Neural cell (in vitro differentiated cells): ENCODE data around the gene CTRB2. TPM values are rescaled to one million over a fixed set of nuclear protein-coding genes. Genes with fewer than 3 reads are reported as not detected.

ENCODE experiments used
- H2AFZ ChIP-seq: fragments of 200-600, 300-800 bp; sonication (generic), shearing (Covaris generic); 2 replicates; pipeline ENCODE4 v1.6.0; 2014; ENCODE audit warnings: low read depth, mild to moderate bottlenecking, antibody characterized with exemption, low read length, moderate library complexity
- H3F3A ChIP-seq: fragments of 200-600 bp; shearing (Covaris generic); 2 replicates; pipeline ENCODE4 v1.6.1; 2016; ENCODE audit warnings: mild to moderate bottlenecking, moderate library complexity, mixed read lengths, antibody characterized with exemption, low read length; ENCODE audit not compliant: insufficient read depth, poor library complexity, severe bottlenecking
- H3K27ac ChIP-seq: fragments of 200-600, 300-800 bp; sonication (generic), shearing (Covaris generic); 2 replicates; pipeline ENCODE4 v1.5.1; 2014; ENCODE audit warnings: mild to moderate bottlenecking, low read length, moderate library complexity
- H3K27me3 ChIP-seq: fragments of 300-800, 200-600 bp; sonication (generic), shearing (Covaris generic); 2 replicates; pipeline ENCODE4 v1.6.0; 2014; ENCODE audit warnings: mild to moderate bottlenecking, low read depth, low read length, moderate library complexity; ENCODE audit not compliant: insufficient read depth
- H3K36me3 ChIP-seq: fragments of 300-800, 200-600 bp; sonication (generic), shearing (Covaris generic); 2 replicates; pipeline ENCODE4 v1.5.1; 2014; ENCODE audit warnings: mild to moderate bottlenecking, antibody characterized with exemption, low read length, moderate library complexity; ENCODE audit not compliant: insufficient read depth
- H3K4me2 ChIP-seq: fragments of 300-800, 200-600 bp; sonication (generic), shearing (Covaris generic); 2 replicates; pipeline ENCODE4 v1.6.0; 2014; ENCODE audit warnings: mild to moderate bottlenecking, low read length
- H3K4me3 ChIP-seq: fragments of 300-800, 200-600 bp; sonication (generic), shearing (Covaris generic); 2 replicates; pipeline ENCODE4 v1.5.1; 2014; ENCODE audit warnings: mild to moderate bottlenecking, low read length, moderate library complexity
- H3K79me2 ChIP-seq: fragments of 200-600 bp; shearing (Covaris generic); replicated peaks from 2 replicates; pipeline ENCODE4 v1.6.0; 2014; ENCODE audit warnings: mild to moderate bottlenecking, low read length, moderate library complexity; ENCODE audit not compliant: insufficient read depth
- H3K9ac ChIP-seq: fragments of 300-800, 200-600 bp; sonication (generic), shearing (Covaris generic); 2 replicates; pipeline ENCODE4 v1.6.1; 2016; ENCODE audit warnings: mild to moderate bottlenecking, low read length, mixed read lengths
- H3K9me2 ChIP-seq: fragments of 200-600 bp; shearing (Covaris generic); 2 replicates; pipeline ENCODE4 v1.6.1; 2016; ENCODE audit warnings: mild to moderate bottlenecking, low read length, mixed read lengths; ENCODE audit not compliant: insufficient read depth
- H3K9me3 ChIP-seq: fragments of 200-600, 300-800 bp; sonication (generic), shearing (Covaris generic); 2 replicates; pipeline ENCODE4 v1.6.1; 2016; ENCODE audit warnings: mild to moderate bottlenecking, mixed run types, low read length, moderate library complexity, mixed read lengths
- H4K20me1 ChIP-seq: fragments of 200-600 bp; shearing (Covaris generic); 2 replicates; pipeline ENCODE4 v1.6.1; 2016; ENCODE audit warnings: mild to moderate bottlenecking, mixed run types; ENCODE audit not compliant: insufficient read depth
- EP300 ChIP-seq: fragments of 450-650 bp; conservative IDR thresholded peaks from 2 replicates; pipeline ENCODE4 v1.6.1; 2014; ENCODE audit warnings: antibody characterized with exemption, mild to moderate bottlenecking, moderate library complexity; ENCODE audit not compliant: poor library complexity, severe bottlenecking
- EZH2 ChIP-seq: fragments of 200-600, 300-800 bp; shearing (Covaris generic), sonication (generic); IDR thresholded peaks from 2 replicates; pipeline ENCODE4 v1.6.1; 2014; ENCODE audit warnings: antibody characterized with exemption, low read length, borderline replicate concordance, mild to moderate bottlenecking; ENCODE audit not compliant: insufficient read depth, poor library complexity, severe bottlenecking
- MXI1 ChIP-seq: fragments of 450-650 bp; conservative IDR thresholded peaks from 2 replicates; pipeline ENCODE4 v1.6.1; 2014; ENCODE audit warnings: antibody characterized with exemption, mild to moderate bottlenecking; ENCODE audit not compliant: poor library complexity, severe bottlenecking
- POLR2AphosphoS5 ChIP-seq: IDR thresholded peaks from 2 replicates; pipeline ENCODE4 v1.6.1; 2012
- RAD21 ChIP-seq: fragments of 450-650 bp; conservative IDR thresholded peaks from 2 replicates; pipeline ENCODE4 v1.6.1; 2014; ENCODE audit warnings: antibody characterized with exemption, mild to moderate bottlenecking, moderate library complexity
- SMC3 ChIP-seq: fragments of 450-650 bp; conservative IDR thresholded peaks from 2 replicates; pipeline ENCODE4 v1.6.1; 2014; ENCODE audit warnings: antibody characterized with exemption, mild to moderate bottlenecking, moderate library complexity; ENCODE audit not compliant: poor library complexity
- TAF1 ChIP-seq: IDR thresholded peaks from 2 replicates; pipeline ENCODE4 v1.6.1; 2012; ENCODE audit warnings: low read depth
- polyA plus RNA-seq: library from polyadenylated mRNA; depleted of rRNA; stranded (reverse); fragments of >200 nt; gene quantifications from 2 replicates; pipeline ENCODE4 v1.2.3, GENCODE V29; 2014
- TF ChIP-seq, protein P1 (sequence below): fragments of 450-650 bp; IDR thresholded peaks from 2 replicates; pipeline ENCODE4 v1.5.1; 2014; ENCODE audit warnings: antibody characterized with exemption, mild to moderate bottlenecking, moderate library complexity; ENCODE audit not compliant: poor library complexity, severe bottlenecking
- TF ChIP-seq, protein P2 (sequence below): IDR thresholded peaks from 2 replicates; pipeline ENCODE4 v1.6.1; 2012; ENCODE audit warnings: borderline replicate concordance

The CTRB2 gene
- polyA plus RNA-seq, 1 donor from 2014 or later: not detected

DNA sequence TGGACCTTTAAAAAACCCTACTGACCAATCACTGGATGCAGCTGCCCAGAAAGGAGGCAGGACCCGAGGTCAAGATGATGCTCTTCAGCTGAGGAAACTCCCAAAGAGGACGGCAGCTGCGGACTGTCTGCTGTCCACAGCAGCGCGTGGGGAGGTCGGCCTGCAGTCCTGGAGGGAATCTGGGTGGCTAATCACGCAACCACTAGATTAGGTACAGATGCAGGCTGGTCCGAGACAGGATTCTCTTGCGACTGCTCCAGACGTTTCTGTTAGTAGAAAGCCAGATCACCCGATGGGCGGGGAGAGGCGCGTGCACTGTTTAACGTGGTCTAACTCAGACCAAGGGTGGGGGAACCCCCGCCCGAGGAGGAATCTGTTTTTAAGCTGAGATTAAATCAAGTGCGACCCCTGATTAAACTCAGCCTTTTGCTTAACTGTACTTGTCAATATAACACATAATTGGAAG, 8.8 kb downstream of the CTRB2 start:
- no peak overlapping the region for H2AFZ ChIP-seq
- H3F3A ChIP-seq: no peaks in the 10 kb centered on the region

DNA sequence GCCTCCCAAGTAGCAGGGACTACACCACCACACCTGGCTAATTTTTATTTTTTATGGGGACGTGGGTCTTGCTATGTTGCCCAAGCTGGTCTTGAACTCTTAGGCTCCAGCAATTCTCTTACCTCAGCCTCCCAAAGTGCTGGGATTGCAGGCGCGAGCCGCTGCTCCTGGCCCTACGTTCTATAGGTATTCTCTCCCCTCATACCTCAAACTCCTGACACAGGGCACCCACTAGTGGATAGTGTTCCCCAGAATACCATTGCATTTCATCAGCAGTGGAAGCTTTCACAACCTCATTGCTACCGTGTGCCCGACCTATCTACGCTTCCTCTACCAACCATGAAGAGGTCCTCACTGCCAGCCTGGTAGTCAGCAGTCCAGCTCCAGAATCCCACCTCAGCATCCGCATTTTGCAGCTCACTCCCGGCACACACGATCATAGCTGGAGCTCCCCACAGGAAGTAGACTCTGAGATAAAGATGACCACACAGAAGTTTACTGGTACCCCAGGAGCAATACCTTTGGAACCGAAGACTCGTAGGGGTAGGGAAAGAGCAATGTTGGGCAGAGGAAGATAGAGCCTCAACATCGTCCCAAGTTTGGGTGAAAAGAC, 9.3 kb downstream of the CTRB2 start:
- Histone ChIP-seq H3K4me2 (no peak overlapping the region), H4K20me1 (no peaks in the 10 kb centered on the region), H3K9ac (no peak overlapping the region)

More for the DNA sequence above, 8.8 kb downstream of the CTRB2 start:
- no peak overlapping the region for H3K9ac ChIP-seq
- no peaks in the 10 kb centered on the region for H3K36me3 ChIP-seq
- TF ChIP-seq, protein P1, sequence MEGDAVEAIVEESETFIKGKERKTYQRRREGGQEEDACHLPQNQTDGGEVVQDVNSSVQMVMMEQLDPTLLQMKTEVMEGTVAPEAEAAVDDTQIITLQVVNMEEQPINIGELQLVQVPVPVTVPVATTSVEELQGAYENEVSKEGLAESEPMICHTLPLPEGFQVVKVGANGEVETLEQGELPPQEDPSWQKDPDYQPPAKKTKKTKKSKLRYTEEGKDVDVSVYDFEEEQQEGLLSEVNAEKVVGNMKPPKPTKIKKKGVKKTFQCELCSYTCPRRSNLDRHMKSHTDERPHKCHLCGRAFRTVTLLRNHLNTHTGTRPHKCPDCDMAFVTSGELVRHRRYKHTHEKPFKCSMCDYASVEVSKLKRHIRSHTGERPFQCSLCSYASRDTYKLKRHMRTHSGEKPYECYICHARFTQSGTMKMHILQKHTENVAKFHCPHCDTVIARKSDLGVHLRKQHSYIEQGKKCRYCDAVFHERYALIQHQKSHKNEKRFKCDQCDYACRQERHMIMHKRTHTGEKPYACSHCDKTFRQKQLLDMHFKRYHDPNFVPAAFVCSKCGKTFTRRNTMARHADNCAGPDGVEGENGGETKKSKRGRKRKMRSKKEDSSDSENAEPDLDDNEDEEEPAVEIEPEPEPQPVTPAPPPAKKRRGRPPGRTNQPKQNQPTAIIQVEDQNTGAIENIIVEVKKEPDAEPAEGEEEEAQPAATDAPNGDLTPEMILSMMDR: no peak
- no peak for TF ChIP-seq EZH2
- TF ChIP-seq SMC3: no peak
- TF ChIP-seq MXI1: no peak
- no peaks in the 10 kb centered on the region for H3K79me2 ChIP-seq
- no peaks in the 10 kb centered on the region for H3K9me3 ChIP-seq
- no peak overlapping the region for H3K27ac ChIP-seq
- H3K9me2 ChIP-seq: no peaks in the 10 kb centered on the region
- no peaks in the 10 kb centered on the region for H4K20me1 ChIP-seq
- H3K27me3 ChIP-seq: no peaks in the 10 kb centered on the region
- H3K4me3 ChIP-seq: no peak overlapping the region
- no peak overlapping the region for H3K4me2 ChIP-seq

More for the DNA sequence above, 9.3 kb downstream of the CTRB2 start:
- Histone ChIP-seq H3K27ac (no peak overlapping the region), H3K27me3 (no peaks in the 10 kb centered on the region), H3K36me3 (no peaks in the 10 kb centered on the region), H3K79me2 (no peaks in the 10 kb centered on the region), H3K4me3 (no peak overlapping the region), H3K9me2 (no peaks in the 10 kb centered on the region), H3F3A (no peaks in the 10 kb centered on the region), H2AFZ (no peak overlapping the region), H3K9me3 (no peaks in the 10 kb centered on the region)
- TF ChIP-seq POLR2AphosphoS5 (no peak), EP300 (no peak), RAD21 (no peak), SMC3 (no peak), TAF1 (no peak), EZH2 (no peak), MXI1 (no peak)
- TF ChIP-seq, protein P1: no peak
- TF ChIP-seq, protein P2, sequence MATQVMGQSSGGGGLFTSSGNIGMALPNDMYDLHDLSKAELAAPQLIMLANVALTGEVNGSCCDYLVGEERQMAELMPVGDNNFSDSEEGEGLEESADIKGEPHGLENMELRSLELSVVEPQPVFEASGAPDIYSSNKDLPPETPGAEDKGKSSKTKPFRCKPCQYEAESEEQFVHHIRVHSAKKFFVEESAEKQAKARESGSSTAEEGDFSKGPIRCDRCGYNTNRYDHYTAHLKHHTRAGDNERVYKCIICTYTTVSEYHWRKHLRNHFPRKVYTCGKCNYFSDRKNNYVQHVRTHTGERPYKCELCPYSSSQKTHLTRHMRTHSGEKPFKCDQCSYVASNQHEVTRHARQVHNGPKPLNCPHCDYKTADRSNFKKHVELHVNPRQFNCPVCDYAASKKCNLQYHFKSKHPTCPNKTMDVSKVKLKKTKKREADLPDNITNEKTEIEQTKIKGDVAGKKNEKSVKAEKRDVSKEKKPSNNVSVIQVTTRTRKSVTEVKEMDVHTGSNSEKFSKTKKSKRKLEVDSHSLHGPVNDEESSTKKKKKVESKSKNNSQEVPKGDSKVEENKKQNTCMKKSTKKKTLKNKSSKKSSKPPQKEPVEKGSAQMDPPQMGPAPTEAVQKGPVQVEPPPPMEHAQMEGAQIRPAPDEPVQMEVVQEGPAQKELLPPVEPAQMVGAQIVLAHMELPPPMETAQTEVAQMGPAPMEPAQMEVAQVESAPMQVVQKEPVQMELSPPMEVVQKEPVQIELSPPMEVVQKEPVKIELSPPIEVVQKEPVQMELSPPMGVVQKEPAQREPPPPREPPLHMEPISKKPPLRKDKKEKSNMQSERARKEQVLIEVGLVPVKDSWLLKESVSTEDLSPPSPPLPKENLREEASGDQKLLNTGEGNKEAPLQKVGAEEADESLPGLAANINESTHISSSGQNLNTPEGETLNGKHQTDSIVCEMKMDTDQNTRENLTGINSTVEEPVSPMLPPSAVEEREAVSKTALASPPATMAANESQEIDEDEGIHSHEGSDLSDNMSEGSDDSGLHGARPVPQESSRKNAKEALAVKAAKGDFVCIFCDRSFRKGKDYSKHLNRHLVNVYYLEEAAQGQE: no peak
